Daoy (cell line): ENCODE measurements around the gene C12orf60. TPM values are rescaled to one million over a fixed set of nuclear protein-coding genes. Genes with fewer than 3 reads are reported as not detected.
"Not testable (repeated sequence)": the region's sequence is repeated elsewhere in the genome, so short reads cannot be mapped to it uniquely, and the experiment has no call there.

Experiments used
- DNase-seq: peaks from one replicate; pipeline ENCODE4 v3.0.0-alpha.2; 2015; ENCODE audit warnings: low read depth
- total RNA-seq: library from RNA; depleted of rRNA; stranded (reverse); fragments of >200 nt; shearing (Covaris generic); gene quantifications from 2 replicates; pipeline ENCODE4 v1.2.3, GENCODE V29; 2014; rRNA removed

Gene C12orf60, protein sequence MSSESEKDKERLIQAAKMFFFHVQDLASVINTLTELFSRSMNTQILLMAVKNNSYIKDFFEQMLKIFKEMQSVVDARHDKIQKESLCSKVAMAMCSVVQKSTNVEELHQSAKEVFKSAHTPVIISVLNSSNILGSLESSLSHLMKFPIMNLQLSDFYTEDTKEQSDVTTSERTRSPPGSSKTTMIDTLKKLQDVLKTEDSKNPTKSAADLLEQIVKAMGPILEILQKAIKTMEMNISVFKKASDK
- total RNA-seq = 1.5 and 4.5 TPM in 2 replicates

DNA sequence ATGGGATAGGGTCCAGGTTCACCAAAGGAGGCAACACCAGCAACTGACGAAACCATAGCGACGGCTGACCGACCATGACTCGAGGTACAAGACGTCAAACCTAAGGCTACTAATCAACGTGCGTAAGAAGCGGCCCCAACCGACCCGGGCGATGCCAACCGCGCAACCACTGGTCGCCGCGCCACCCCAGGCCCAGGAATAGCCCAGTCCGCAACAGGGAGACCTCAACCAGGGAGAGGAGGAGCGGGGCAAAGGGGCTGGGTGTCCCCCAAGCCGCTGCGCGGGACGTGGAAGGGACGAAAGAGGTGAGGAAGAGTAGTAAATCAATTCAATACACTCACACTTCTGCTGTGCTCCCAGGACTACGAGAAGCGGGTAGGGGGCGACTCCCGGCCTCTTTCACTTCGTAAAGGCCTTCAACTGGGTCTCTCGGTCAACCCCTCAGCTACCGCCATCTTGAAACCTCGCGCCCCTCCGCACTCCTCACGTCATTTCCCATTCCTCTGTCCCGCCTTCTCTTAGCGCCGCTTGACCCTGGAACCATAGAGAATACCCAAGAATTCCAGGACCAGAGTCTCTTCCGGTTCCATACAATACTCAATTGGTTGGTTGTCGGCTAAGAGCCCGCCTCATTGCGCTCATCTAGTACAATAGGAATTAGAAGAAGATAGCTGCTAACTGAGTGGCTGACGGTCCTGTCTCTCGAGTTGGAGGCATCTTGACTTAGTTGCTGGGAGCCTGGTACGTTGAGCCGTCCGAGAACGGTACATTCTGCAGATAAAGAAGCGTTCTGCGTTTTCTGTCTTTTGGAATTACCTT lies at the start of gene C12orf60, which contains the start of gene WBP11:
TSS of gene C12orf60 (plus strand) at position 660 of the 819 bp plus-strand sequence. CDS start 19,266 bp downstream, outside the sequence.
TSS of gene WBP11 (minus strand) at position 468 of the 819 bp plus-strand sequence. CDS start 2,095 bp downstream, outside the sequence.
- DNase-seq = peak; percentile 98

DNA sequence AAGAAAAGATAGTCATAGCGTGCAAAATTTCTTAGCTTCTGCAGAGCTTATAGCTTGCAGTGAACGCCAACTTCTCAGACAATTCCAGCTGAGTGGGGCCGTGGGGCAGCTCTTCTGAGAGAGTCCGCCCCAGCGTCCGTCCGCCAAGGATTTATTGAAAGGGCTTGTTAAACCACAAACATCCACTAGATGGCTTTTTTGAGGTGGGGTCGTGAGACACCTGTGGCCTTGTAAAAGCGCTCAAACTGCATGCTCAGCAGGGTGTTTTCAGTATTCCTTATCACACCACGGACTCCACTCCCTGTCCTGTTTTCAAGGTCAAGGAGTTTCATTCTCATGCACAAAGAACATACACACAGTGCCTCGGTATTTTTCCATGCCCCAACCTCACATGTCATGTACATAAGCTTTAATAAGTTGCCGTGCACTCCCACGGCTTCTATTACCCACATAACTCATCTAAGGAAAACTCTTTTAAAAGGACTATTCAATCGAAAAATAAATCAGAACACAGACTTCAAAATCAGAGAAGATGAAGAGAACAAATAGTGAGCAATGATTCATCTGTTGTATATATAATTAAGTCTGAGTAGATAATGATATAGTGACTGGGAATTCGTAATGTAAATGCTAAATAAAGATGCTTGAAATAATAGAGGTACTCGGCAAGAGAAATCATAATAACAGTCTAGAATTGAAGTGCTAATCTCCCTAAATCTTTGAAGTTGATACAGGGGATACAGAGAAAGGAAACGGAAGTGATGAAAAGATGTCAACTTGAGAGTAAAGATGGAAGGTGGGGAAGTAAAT lies 46.9 kb upstream of the C12orf60 start:
- DNase-seq = no peak

DNA sequence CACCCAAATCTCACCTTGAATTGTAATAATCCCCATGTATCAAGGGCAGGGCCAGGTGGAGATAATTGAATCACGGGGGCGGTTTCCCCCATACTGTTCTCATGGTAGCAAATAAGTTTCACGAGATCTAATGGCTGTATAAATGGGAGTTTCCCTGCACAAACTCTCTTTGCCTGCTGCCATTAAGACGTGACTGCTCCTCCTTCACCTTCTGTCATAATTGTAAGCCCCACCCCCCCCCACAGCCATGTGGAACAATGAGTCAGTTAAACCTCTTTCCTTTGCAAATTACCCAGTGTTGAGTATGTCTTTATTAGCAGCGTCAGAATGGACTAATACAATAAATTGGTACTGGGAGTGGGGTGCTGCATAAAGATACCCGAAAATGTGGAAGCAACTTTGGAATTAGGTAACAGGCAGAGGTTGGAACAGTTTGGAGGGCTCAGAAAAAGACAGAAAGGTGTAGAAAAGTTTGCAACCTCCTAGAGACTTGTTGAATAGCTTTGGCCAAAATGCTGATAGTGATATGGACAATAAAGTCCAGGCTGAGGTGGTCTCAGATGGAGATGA lies 43.7 kb upstream of the C12orf60 start:
- DNase-seq = not testable (repeated sequence)

DNA sequence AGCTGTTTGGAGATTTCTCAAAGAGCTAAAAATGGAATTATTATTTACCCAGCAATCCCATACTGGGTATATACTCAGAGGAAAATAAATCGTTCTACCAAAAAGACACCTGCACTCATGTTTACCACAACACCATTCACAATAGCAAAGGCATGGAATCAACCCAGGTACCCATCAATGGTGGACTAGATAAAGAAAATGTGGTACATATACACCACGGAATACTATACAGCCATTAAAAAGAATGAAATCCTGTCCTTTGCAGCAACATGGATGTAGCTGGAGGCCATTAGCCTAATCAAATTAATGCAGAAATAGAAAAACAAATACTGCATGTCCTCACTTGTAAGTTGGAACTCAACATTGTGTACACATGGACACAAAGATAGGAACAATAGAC lies 38.1 kb upstream of the C12orf60 start:
- DNase-seq = no peak

DNA sequence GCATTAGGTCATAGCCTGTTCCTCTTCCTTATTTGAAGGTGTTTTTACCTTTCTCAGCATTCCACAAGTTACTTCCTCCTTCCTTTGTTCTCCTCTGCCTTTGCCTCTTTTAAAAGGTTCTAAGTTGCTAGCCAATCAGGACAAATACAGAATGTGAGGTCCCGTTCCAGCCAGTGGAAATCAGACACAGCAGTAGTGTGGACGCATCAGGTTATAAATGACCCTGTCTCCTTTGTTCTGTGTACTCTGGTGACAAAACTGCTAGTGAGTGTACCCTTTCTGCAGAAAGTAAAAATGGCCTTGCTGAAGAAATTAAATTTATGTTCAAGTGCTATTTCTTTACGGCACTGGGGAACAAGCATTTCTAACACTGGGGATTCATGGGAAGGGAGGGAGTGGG lies 37.5 kb upstream of the C12orf60 start:
- DNase-seq = not testable (repeated sequence)

DNA sequence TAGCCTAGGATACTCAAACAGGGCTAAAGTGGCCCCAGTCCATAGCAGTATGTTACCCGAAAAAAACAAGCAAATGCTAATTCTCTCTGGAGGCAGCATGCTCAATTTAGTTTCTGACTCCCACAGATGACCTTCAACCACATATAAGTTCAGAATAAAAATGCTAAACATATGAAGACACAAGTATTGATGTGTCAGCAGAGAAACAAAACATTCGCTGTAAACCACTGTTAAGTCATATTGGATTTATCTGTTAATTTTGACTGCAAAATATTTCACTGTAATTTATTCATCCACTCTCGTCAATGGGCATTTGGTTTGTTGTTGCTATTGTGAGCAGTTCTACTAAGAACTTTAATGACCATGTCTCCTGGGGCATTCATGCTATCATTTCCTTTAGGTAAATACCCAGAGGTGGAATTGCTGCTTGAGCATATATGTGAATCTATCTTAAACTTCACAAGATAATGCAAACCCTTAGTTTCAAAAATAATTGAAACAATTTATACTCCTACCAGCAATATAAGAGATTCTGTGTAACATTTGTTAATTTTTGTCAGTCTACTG lies 36.7 kb upstream of the C12orf60 start:
- DNase-seq = no peak

DNA sequence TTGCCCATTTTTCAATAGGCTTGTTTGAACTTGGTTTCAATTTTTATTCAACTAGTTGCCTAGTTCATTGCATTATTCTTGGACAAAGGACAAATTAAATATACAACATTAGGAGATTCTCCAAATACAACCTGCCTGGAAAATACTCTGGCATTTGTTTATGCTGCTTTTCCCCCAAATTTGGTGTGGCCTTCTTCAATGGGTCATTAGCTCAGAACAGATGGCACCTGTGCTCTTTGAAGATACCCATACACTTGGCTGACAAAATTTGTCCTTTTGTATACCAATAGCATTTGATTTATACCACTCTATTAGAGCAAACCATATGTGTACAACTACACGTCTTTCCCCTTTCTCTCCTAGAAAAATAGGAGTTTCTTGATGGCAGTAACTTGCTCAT lies 35.9 kb upstream of the C12orf60 start:
- no peak for DNase-seq

DNA sequence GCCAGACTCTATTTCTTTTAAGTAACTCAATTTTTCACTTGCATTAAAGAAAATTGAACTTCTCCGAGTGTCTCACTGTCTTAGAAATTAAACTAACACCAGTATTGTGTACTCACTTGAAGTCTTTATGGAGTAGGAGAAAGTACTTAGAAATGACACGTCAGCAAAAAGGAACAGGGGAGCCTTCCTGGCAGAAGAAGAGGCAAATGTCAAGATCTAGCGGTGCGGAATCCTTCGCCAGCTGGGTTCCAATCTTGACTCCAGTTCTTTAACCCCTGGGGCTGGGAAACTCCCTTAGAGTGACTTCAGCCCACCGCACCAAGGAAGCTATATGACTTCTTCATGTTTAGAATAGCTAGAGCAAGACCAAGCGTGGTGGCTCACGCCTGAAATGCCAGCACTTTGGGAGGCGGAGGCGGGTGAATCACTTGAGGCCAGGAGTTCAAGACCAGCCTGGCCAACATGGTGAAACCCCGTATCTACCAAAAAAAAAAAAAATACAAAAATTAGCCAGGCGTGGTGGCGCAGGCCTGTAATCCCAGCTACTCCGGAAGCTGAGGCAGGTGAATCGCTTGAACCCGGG lies 34.6 kb upstream of the C12orf60 start:
- no peak for DNase-seq

DNA sequence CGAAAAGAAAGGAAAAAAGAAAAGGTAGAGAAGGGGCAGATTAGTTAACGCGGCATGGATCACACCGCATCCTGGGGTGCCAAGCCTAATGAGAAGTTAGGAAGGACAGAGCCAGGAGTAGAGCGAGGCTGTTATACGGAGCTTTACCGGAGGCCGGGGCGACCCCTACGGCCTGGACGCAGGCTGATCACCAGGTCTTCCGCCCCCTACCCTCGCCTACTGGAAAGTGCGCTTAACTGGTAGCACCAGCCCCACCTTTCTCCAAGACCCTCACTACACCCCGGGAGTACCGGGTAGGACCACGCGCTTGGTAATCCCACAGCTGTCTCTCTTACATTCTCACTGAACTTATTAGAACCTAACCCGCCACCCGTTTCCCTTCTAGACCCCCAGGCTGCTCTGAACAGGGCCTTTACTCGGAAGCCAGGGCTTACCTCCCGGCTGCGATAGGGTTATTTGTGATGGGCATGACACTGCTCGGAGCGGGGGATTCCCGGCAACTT lies 34.0 kb upstream of the C12orf60 start:
- DNase-seq = no peak

DNA sequence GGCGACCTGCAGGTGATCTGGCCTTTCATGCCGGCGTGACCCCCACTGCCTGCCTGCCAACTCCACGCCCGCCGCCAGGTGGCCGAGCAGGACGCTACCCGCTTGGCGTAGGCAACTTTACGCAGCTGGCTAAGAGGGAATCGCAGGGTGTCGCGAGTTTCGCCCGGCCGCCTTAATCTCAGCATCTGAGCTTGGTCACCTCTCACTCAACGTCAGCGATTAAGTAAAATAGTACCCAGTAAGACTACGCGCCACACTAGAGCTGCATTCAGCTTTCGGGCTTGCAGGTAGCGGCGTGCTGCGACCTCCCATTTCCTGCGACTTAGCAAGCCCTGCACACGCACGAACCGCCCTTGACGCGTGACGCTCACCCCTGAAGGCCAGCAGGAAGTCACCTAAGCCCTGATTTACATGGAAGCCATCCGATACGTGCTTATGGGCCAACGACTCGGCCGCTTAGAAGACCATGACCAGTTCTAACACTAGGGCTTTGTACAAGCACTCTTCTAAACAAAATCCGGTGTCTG lies 33.4 kb upstream of the C12orf60 start:
- DNase-seq = peak; percentile 82

DNA sequence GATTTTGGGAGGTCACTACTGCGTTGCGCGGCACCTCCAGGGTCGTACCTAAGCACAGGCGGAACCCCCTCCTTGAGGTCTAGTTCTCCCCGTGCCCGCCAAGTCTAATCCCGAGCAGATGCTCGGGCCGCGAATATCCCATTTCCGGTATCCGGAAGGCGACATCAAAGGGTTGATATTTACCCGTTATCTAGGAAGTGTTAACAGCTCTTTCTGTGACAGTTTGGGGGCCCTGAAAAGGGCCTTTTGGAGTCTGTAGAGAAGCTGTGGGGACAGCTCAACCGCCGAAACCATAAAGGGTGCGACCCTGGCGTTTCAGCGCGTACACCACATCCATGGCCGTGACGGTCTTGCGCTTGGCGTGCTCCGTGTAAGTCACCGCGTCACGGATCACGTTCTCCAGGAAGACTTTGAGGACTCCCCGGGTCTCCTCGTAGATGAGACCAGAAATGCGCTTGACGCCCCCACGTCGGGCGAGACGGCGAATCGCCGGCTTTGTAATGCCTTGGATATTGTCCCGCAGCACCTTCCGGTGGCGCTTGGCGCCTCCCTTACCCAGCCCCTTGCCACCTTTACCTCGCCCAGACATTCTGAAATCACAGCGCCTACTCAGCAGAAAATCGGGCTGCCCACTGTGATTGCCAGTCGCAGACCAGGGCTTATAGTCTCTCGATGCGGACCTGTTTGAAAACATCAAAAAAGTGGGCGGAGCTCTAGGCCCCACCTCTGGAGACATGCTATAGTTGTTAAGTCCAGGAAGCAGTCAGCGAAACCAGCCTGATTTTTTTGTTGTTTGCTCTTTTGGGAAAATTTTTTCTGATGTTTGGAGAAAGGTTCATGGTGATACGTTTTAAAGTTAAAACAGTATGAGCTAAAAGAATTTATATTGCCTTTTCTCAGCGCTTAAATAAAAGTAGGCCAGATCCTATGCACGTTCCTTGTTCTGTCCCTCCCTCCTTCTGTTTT lies 32.7 kb upstream of the C12orf60 start:
- peak; percentile 88 for DNase-seq

DNA sequence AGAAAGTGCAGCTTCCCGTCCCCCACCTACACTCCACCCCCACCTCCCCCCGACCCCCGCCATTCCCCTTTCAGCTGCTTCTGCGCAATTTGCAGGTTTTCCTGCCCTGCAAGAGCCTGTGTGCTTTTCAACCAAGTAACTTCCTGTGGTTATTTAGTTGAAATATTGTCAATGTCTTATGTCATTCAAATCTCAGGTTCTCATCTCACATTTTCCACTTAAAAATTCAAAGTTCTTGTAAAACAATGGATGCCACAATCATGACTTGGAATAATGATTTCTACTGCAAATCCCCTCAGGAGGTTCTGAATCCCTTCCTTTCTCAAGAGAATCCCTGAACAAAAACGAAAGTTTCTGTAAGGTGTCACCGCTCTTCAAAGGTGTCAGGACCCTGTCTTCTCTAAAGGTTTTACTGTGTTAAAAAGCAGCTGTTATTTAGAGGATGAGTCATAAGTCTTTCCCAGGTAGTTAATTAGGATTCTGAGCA lies 31.8 kb upstream of the C12orf60 start:
- no peak for DNase-seq

DNA sequence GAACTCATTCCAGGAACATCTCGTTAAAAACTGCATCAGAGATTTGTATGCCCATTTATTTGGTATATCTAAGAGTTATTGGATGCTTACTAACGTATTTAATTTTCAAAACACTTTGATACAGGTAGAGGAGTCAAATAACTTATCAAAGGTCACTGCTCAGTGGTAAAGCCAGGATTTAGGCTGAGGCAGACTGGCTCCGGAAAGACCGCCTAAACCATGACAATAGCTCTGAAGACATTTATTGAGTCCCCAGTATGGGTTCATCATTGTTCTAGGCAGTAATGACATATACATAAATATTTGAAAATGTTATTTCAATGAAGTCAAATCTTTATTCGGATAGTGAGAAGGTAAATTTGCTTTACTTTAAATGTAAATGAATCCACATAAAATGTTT lies 30.5 kb upstream of the C12orf60 start:
- no peak for DNase-seq

DNA sequence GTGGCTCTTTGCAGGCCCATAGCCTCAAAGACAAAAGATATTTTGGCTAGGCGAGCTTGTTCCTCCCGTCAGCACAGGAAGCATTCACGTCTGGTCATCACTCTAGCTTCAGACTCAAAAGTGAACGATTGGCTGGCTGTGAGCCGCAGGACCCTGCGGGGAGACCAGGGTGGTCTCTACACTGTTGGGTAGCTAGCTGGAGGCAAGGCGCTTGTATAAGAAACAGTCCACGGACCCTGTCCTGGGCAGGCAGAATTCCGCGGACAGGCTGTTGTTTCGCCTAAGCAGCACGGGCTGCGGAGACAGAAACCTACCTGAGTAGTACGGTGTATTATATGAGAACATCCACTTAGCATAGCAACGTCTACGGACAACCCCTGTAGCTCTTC lies 29.8 kb upstream of the C12orf60 start:
- DNase-seq = no peak

DNA sequence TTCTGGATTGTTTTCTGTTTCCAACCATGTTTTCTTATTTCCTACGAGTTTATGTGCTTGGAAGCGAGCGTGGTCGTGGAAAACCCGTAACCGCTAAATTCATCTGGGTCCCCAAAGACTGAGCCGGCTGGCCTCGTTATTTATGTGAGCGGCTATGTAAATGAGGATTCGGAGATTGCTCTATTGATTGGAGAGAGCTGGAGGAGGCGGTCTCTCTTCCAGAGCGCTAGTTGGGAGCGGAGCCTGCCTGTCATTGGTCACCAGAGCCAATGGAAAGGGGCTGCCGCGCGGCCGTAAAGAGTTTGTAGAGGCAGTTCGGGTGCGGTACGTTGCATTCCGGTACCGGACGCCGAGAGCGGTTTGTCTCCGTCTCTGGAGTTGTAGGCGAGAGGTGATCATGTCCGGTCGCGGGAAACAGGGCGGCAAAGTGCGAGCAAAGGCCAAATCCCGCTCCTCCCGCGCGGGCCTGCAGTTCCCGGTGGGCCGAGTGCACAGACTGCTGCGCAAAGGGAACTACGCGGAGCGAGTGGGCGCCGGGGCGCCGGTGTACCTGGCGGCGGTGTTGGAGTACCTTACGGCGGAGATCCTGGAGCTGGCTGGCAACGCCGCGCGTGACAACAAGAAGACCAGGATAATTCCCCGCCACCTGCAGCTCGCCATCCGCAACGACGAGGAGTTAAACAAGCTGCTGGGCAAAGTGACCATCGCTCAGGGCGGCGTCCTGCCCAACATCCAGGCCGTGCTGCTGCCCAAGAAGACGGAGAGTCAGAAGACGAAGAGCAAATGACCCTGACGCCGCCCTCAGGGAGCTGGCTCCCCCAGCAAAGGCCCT lies 29.2 kb upstream of the C12orf60 start:
- peak; percentile 67 for DNase-seq

DNA sequence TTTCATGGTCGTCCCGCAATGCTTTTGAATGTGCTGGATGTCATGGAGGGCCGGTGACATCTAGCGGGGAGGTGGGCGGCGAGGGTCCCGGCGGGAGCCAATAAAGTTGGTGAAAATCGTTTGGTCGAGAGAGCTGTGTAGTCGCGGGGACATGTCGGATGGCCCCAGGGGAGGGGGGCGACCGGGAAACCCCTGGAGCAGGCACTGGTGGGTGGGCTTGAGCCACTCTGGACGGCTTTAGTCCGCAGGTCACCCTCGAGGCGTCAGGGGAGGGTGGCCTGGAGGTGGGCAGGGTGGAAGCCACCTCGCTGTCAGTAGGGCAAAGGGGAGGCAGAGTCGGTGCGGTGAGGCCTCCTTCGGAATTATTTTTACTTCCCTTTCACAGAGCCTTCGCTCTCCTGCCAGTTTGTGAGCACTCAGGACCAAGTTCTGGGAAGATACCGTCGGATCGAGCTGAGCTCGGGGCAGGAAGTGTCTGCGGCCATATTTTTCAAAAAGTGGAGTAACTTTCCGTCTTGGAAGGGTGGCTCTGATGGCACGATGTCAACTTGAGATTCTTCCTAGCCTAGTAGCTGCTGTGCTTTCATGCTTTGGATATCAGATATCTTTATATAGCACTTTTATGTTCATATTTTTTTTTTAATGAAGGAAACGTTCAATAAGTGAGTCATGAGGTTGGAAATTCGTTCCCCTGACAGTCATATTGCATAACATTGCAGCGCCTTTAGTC lies 28.4 kb upstream of the C12orf60 start:
- DNase-seq = no peak

DNA sequence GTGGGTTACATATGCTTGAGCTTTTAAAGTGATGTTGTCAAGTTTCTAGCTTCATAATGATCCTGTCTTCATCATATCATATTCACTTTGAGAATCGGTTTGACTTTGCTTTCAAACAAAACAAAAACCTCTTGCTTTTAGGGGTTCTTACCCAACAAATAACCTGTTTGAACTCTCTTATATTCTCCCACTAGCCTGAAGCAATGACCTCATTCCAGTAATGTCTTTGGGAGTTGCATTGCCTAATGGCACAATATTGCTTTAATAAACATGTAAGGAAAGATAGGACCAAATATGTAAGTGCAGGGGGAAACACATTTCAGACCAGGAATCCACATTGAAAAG lies 27.9 kb upstream of the C12orf60 start:
- no peak for DNase-seq
